ENCODE results near the gene NELL1. TPM values are rescaled to one million over a fixed set of nuclear protein-coding genes. Genes with fewer than 3 reads are reported as not detected.
A peak's percentile ranks its signal among the peaks of the same experiment; 100 is the strongest.

NELL1 gene
- total RNA-seq, 2 donors from 2014 or later, result not detected

- Mint-ChIP-seq H3K27ac (no peak overlapping the region), H3K36me3 (no peaks in the 10 kb centered on the region), H3K9me3 (peaks cover 4 to 7% of the 10 kb centered on the region in 2 donors)
- ATAC-seq (no peak), DNase-seq (ENCODE audit: low spot score in 2 of 2) (no peak)
These were observed 637.5 kb downstream of the NELL1 start for GRCh38 chr11:21306739-21307358.

GRCh38 chr11:21307874-21308273, 638.5 kb downstream of the NELL1 start:
- Mint-ChIP-seq H3K36me3 (no peaks in the 10 kb centered on the region), H3K9me3 (peaks cover 0 to 7% of the 10 kb centered on the region in 2 donors), H3K27ac (no peak overlapping the region)
- DNase-seq (ENCODE audit: low spot score in 2 of 2) (no peak), ATAC-seq (no peak)

- Mint-ChIP-seq H3K9me3 (no peaks in the 10 kb centered on the region), H3K27ac (no peak overlapping the region), H3K36me3 (no peaks in the 10 kb centered on the region)
- DNase-seq (ENCODE audit: low spot score in 2 of 2) (no peak), ATAC-seq (no peak)
These were observed 647.2 kb downstream of the NELL1 start for GRCh38 chr11:21316591-21316990.

GRCh38 chr11:21321072-21321471, 651.7 kb downstream of the NELL1 start:
- peaks cover 3 to 7% of the 10 kb centered on the region in 2 donors for H3K9me3 Mint-ChIP-seq
- H3K27ac Mint-ChIP-seq, result no peak overlapping the region
- no peaks in the 10 kb centered on the region for H3K36me3 Mint-ChIP-seq
- ATAC-seq, result no peak
- DNase-seq (ENCODE audit: low spot score in 2 of 2), result no peak

GRCh38 chr11:21321530-21321929, 652.1 kb downstream of the NELL1 start:
- H3K27ac Mint-ChIP-seq, result no peak overlapping the region
- no peaks in the 10 kb centered on the region for H3K36me3 Mint-ChIP-seq
- no peak for DNase-seq (ENCODE audit: low spot score in 2 of 2)
- peaks cover 3 to 7% of the 10 kb centered on the region in 2 donors for H3K9me3 Mint-ChIP-seq
- ATAC-seq, result no peak

- Mint-ChIP-seq H3K27ac (no peak overlapping the region), H3K9me3 (peaks cover 10 to 12% of the 10 kb centered on the region in 2 donors), H3K36me3 (peaks cover 5 to 8% of the 10 kb centered on the region in 2 donors)
- no peak for DNase-seq (ENCODE audit: low spot score in 2 of 2)
- no peak for ATAC-seq
These were observed 654.2 kb downstream of the NELL1 start for GRCh38 chr11:21323617-21324016.

GRCh38 chr11:21343204-21343603, 673.8 kb downstream of the NELL1 start:
- Mint-ChIP-seq H3K36me3 (no peaks in the 10 kb centered on the region), H3K27ac (no peak overlapping the region), H3K9me3 (peaks cover 9 to 10% of the 10 kb centered on the region in 2 donors)
- no peak for ATAC-seq
- no peak for DNase-seq (ENCODE audit: low spot score in 2 of 2)

GRCh38 chr11:21346361-21346760, 677.0 kb downstream of the NELL1 start:
- Mint-ChIP-seq H3K9me3 (peaks cover 5 to 14% of the 10 kb centered on the region in 2 donors), H3K27ac (no peak overlapping the region), H3K36me3 (no peaks in the 10 kb centered on the region)
- DNase-seq (ENCODE audit: low spot score in 2 of 2) (no peak), ATAC-seq (no peak)

GRCh38 chr11:21350613-21351012, 681.2 kb downstream of the NELL1 start:
- Mint-ChIP-seq H3K27ac (no peak overlapping the region), H3K36me3 (no peaks in the 10 kb centered on the region), H3K9me3 (peaks cover 13 to 24% of the 10 kb centered on the region in 2 donors)
- DNase-seq (ENCODE audit: low spot score in 2 of 2) (no peak), ATAC-seq (no peak)

- H3K36me3 Mint-ChIP-seq, result peaks cover 0 to 7% of the 10 kb centered on the region in 2 donors
- peaks cover 25 to 29% of the 10 kb centered on the region in 2 donors for H3K9me3 Mint-ChIP-seq
- DNase-seq (ENCODE audit: low spot score in 2 of 2) (no peak), ATAC-seq (no peak)
- no peak overlapping the region for H3K27ac Mint-ChIP-seq
These were observed 684.0 kb downstream of the NELL1 start for GRCh38 chr11:21353425-21353824.

- Mint-ChIP-seq H3K27ac (no peak overlapping the region), H3K36me3 (peaks cover 0 to 6% of the 10 kb centered on the region in 2 donors), H3K9me3 (peaks cover 10 to 23% of the 10 kb centered on the region in 2 donors)
- no peak for DNase-seq (ENCODE audit: low spot score in 2 of 2)
- no peak for ATAC-seq
These were observed 695.7 kb downstream of the NELL1 start for GRCh38 chr11:21364866-21365624.

GRCh38 chr11:21369947-21370346, 700.6 kb downstream of the NELL1 start:
- H3K9me3 Mint-ChIP-seq, result peaks cover 4 to 12% of the 10 kb centered on the region in 2 donors
- ATAC-seq, result no peak
- no peak overlapping the region for H3K27ac Mint-ChIP-seq
- H3K36me3 Mint-ChIP-seq, result no peaks in the 10 kb centered on the region
- DNase-seq (ENCODE audit: low spot score in 2 of 2), result no peak

- peaks cover 4 to 12% of the 10 kb centered on the region in 2 donors for H3K9me3 Mint-ChIP-seq
- DNase-seq (ENCODE audit: low spot score in 2 of 2) (no peak), ATAC-seq (no peak)
- H3K27ac Mint-ChIP-seq, result no peak overlapping the region
- H3K36me3 Mint-ChIP-seq, result no peaks in the 10 kb centered on the region
These were observed 701.7 kb downstream of the NELL1 start for GRCh38 chr11:21371044-21371443.

- Mint-ChIP-seq H3K9me3 (peaks cover 8 to 11% of the 10 kb centered on the region in 2 donors), H3K27ac (no peak overlapping the region), H3K36me3 (peaks cover 0 to 3% of the 10 kb centered on the region in 2 donors)
- no peak for DNase-seq (ENCODE audit: low spot score in 2 of 2)
- no peak for ATAC-seq
These were observed 703.3 kb downstream of the NELL1 start for GRCh38 chr11:21372672-21373071.

- ATAC-seq (no peak), DNase-seq (ENCODE audit: low spot score in 2 of 2) (no peak)
- peaks cover 0 to 4% of the 10 kb centered on the region in 2 donors for H3K36me3 Mint-ChIP-seq
- peaks cover 10 to 11% of the 10 kb centered on the region in 2 donors for H3K9me3 Mint-ChIP-seq
- peak overlapping the region in 1 of 2 donors; percentile 44 for H3K27ac Mint-ChIP-seq
These were observed 705.0 kb downstream of the NELL1 start for GRCh38 chr11:21374376-21374775.

- no peaks in the 10 kb centered on the region for H3K36me3 Mint-ChIP-seq
- ATAC-seq, result no peak
- peaks cover 16 to 24% of the 10 kb centered on the region in 2 donors for H3K9me3 Mint-ChIP-seq
- DNase-seq (ENCODE audit: low spot score in 2 of 2), result no peak
- no peak overlapping the region for H3K27ac Mint-ChIP-seq
These were observed 716.5 kb downstream of the NELL1 start for GRCh38 chr11:21385669-21386440.

GRCh38 chr11:21390430-21390829, 721.0 kb downstream of the NELL1 start:
- no peak for DNase-seq (ENCODE audit: low spot score in 2 of 2)
- Mint-ChIP-seq H3K27ac (no peak overlapping the region), H3K9me3 (peaks cover 8 to 15% of the 10 kb centered on the region in 2 donors), H3K36me3 (no peaks in the 10 kb centered on the region)
- no peak for ATAC-seq

Measured in activated naive CD4-positive, alpha-beta T cell treated with anti-CD3 and anti-CD28 coated beads, Interleukin-2, amount 50 U/mL, for 72 hours (primary cell).